Aorta (tissue), 5 donors: Measurements from ENCODE around the gene AAMP. TPM values are rescaled to one million over a fixed set of nuclear protein-coding genes. Genes with fewer than 3 reads are reported as not detected.
"Not testable (repeated sequence)": the region's sequence is repeated elsewhere in the genome, so short reads cannot be mapped to it uniquely, and the experiment has no call there.

Experiments
- ATAC-seq: fragments of 200-7000 bp; cut with Tn5 transposase; one replicate; pipeline ENCODE4 v1.9.1; 2022; ENCODE audit warnings: moderate library complexity; ENCODE audit not compliant: low FRiP score
- DNase-seq, 2 donors: peaks; one replicate each; pipeline ENCODE4 v3.0.0-alpha.2; 2020
- H3K27ac ChIP-seq, 2 donors: one replicate each; pipeline ENCODE4 v1.5.1; 2013; ENCODE audit warnings: low read length in 2 of 2, mild to moderate bottlenecking in 2 of 2, moderate library complexity in 2 of 2, control low read depth in 1 of 2, inconsistent platforms in 1 of 2, low read depth in 1 of 2
- H3K27me3 ChIP-seq, 2 donors: one replicate each; pipeline ENCODE4 v1.6.1; 2013; ENCODE audit warnings: control low read depth in 1 of 2, low read length in 1 of 2, mild to moderate bottlenecking in 1 of 2, moderate library complexity in 1 of 2; ENCODE audit not compliant: insufficient read depth in 2 of 2, control insufficient read depth in 1 of 2
- H3K36me3 ChIP-seq, 2 donors: one replicate each; pipeline ENCODE4 v1.6.1; 2013; ENCODE audit warnings: control low read depth in 1 of 2, low read length in 1 of 2, mild to moderate bottlenecking in 1 of 2; ENCODE audit not compliant: insufficient read depth in 2 of 2, control insufficient read depth in 1 of 2
- H3K4me1 ChIP-seq, 2 donors: one replicate each; pipeline ENCODE4 v1.6.1; 2013; ENCODE audit warnings: low read length in 2 of 2, control low read depth in 1 of 2, mild to moderate bottlenecking in 1 of 2, moderate library complexity in 1 of 2; ENCODE audit not compliant: insufficient read depth in 2 of 2, control insufficient read depth in 1 of 2
- H3K4me3 ChIP-seq, 2 donors: one replicate each; pipeline ENCODE4 v1.5.1; 2013; ENCODE audit warnings: low read length in 2 of 2, control low read depth in 1 of 2, mild to moderate bottlenecking in 1 of 2
- H3K9me3 ChIP-seq: one replicate; pipeline ENCODE4 v1.6.1; 2013; ENCODE audit warnings: mild to moderate bottlenecking, low read length; ENCODE audit not compliant: control insufficient read depth
- WGBS, 2 donors: extraction: QIAGEN DNeasy Blood & Tissue Kit; methylation state at CpG; one replicate each; pipeline ENCODE4 v1.1.7; 2013; 5-methylcytosine and 5-hydroxymethylcytosine counted together
- intact Hi-C, 2 donors: fragments of 100-400 bp; cut with DNase I; formaldehyde crosslinking; loops; one replicate each; pipeline versions ENCODE4 v1.14.2 to v1.15.0; 2022
- polyA plus RNA-seq, 2 donors: library from polyadenylated mRNA; stranded (reverse); fragments of 200-250 nt; gene quantifications; one replicate each; pipeline ENCODE4 v1.2.3, GENCODE V29; 2013
- total RNA-seq, 2 donors: library from RNA; stranded (reverse); fragmentation: NEBNext Ultra II Directional; extraction: Animal tissue kit (Norgen Biotek cat#: 25700); gene quantifications; one replicate each; pipeline ENCODE4 v1.2.1, GENCODE V29; 2021
- donor health status: healthy with polysubstance abuse.
- donor health status: Bipolar disorder and iron deficiency.
- donor health status: DM: no; HTN: no; CAD: no.
- donor health status: DM: no; HTN: no; CAD: no.
- donor health status: DM: yes; HTN: yes; CAD: no.

AAMP gene
- total and polyA plus RNA-seq, 4 donors = 50.8 to 80.9 (median 57.0) TPM

DNA sequence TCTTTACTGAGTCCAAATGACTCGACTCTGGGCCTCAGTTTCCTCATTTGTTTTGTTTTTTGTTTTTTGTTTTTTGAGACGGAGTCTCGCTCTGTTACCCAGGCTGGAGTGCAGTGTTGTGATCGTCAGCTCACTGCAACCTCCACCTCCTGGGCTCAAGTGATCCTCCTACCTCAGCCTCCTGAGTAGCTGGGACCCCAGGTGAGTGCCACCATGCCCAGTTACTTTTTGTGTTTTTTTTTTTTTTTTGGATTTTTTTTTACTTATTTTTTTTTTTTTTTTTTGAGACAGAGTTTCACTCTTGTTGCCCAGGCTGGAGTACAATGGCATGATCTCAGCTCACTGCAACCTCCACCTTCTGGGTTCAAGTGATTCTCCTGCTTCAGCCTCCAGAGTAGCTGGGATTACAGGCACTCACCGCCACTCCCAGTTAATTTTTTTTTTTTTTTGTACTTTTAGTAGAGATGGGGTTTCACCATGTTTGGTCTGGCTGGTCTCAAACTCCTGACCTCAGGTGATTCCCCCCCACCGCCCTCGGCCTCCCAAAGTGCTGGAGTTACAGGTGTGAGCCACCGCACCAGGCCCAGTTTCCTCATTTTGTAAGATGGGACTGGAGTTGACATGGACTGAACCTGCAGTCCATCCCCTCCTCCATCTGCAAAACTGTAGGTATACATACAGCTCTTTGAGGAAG is 3.4 kb upstream of the AAMP start:
- WGBS, 2 donors = 64 to 70% methylated on average over 8 of the region's 8 CpGs
- H3K27ac ChIP-seq, H3K4me3 ChIP-seq, ATAC-seq, H3K27me3 ChIP-seq, H3K4me1 ChIP-seq, DNase-seq, H3K9me3 ChIP-seq: not testable (repeated sequence)
- intact Hi-C loops = loop anchor here (2.0 to 10.0 kb wide), 3 partner anchors 17 to 194 kb away; no protein-coding TSS in a partner anchor
- peaks cover 3 to 22% of the 10 kb centered on the region in 2 donors for H3K36me3 ChIP-seq

- ATAC-seq = peak; percentile 79
- 7% methylated on average over 18 of the region's 18 CpGs for WGBS, 2 donors
- intact Hi-C loops = loop anchor here (1.0 to 10.0 kb wide), 4 partner anchors 18 to 195 kb away; no protein-coding TSS in a partner anchor
- H3K4me1 ChIP-seq = no peaks in the 10 kb centered on the region
- no peak overlapping the region for H3K4me3 ChIP-seq
- peak; percentile 92 to 96 for DNase-seq
- no peaks in the 10 kb centered on the region for H3K27me3 ChIP-seq
- peaks cover 3 to 17% of the 10 kb centered on the region in 2 donors for H3K36me3 ChIP-seq
- peak overlapping the region in 1 of 2 donors; percentile 33 for H3K27ac ChIP-seq
- H3K9me3 ChIP-seq = no peaks in the 10 kb centered on the region
Measured at GRCh38 chr2:218272531-218273212, 2.7 kb upstream of the AAMP start.

DNA sequence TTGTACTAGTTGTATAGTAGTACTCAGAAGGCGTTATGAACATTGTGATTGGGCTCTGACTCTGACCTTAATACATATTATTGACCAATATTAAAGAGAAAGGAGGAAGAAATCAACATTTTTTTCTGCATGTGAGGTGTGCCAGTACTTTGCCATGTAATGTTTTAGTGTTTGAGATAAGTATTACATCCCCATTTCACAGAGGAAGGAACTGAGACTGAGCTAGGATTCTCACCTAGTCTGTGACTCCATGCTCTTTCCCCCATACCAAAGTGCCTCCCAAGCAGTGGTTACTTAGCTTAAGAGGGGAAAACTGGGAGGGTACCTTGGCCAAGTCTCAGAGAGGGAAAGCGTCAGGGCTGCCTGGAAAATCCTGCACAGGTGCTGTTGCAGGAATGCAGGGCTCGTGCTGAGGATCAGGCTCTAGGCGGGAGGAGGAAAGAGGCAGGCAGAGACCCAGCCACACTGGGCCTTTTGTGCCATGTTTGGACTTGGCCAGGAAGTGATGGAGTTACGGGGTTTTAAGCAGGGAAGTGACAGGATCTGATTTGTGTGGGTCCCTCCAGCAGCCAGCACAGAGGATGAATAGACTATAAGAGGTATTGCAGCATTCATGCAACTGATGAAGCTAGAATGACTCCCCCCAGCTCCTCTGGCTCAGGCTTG is 2.1 kb upstream of the AAMP start:
- 14 to 20% methylated on average over 5 of the region's 5 CpGs for WGBS, 2 donors
- Histone ChIP-seq H3K36me3 (peaks cover 3 to 14% of the 10 kb centered on the region in 2 donors), H3K4me1 (no peaks in the 10 kb centered on the region), H3K9me3 (no peaks in the 10 kb centered on the region), H3K27ac (peak overlapping the region in 1 of 2 donors; percentile 33), H3K27me3 (no peaks in the 10 kb centered on the region), H3K4me3 (no peak overlapping the region)
- DNase-seq (no peak), ATAC-seq (no peak)
- intact Hi-C loops = loop anchor here (1.0 to 10.0 kb wide), 4 partner anchors 19 to 195 kb away; no protein-coding TSS in a partner anchor

DNA sequence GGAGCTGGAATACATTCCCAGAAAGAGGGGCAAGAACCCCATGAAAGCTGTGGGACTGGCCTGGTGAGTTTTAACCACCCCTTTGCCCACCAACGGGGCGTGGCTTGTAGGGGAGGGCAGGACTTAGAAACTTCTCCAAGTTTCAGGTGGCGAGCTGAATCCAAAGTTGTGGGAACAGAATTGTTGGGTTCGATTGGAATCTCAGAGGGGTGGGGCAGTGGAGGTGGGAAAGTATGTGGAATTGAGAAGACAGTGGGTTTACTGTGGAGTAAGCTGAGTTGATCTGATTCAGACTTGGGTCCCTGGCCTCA is 1.5 kb upstream of the AAMP start:
- Histone ChIP-seq H3K9me3 (no peaks in the 10 kb centered on the region), H3K4me1 (no peaks in the 10 kb centered on the region), H3K4me3 (no peak overlapping the region), H3K27me3 (no peaks in the 10 kb centered on the region), H3K36me3 (peaks cover 0 to 14% of the 10 kb centered on the region in 2 donors), H3K27ac (no peak overlapping the region)
- ATAC-seq = no peak
- DNase-seq = no peak
- 30 to 34% methylated on average over 4 of the region's 4 CpGs for WGBS, 2 donors
- intact Hi-C loops = loop anchor here (5.0 to 10.0 kb wide), 2 partner anchors 193 to 196 kb away; no protein-coding TSS in a partner anchor

DNA sequence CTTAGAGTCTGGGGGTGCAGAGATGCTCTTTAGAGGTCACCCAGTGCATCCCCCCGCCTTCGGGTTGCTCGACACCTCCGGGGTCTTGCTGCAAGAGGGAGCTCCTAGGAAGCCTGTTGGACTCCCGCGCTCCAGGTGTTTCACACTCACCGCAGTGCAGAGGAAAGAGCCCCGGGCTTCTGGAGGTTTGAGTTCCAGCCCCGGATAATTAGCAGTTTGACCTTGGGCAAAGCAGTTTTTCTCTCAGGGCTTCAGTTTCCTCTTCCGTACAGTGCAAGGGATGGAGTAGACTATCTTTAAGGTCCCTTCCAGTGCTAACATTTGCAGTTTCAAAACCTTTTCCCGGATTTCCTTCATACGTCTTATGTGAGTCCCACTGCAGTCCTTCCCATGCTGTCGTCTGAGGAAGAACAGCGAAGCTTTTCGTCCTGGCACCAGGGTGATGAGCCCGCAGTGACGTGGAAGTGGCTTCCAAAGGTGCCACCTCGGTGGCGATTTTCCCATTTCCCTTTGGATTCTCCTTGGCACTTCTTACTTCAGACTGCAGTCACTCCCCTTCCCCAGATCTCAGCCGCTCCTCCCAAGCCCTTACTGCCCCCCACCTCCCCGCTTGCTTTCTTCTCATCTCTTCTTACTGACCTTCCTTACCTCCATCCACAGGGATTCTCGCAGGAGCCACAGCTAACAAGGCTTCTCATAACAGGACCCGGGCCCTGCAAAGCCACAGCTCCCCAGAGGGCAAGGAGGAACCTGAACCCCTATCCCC is 967 bp upstream of the AAMP start:
- 2 to 3% methylated on average over 23 of the region's 23 CpGs for WGBS, 2 donors
- ATAC-seq (no peak), DNase-seq (no peak)

GRCh38 chr2:218267259-218267658 is 2.7 kb downstream of the AAMP start:
- intact Hi-C loops = loop anchor here in 1 of 2 donors (5.0 to 10.0 kb wide), 2 partner anchors 80 to 298 kb away; partner anchors contain the start of genes CNOT9 and USP37
- Histone ChIP-seq H3K4me3 (no peak overlapping the region), H3K4me1 (no peaks in the 10 kb centered on the region), H3K27me3 (no peaks in the 10 kb centered on the region), H3K27ac (no peak overlapping the region), H3K9me3 (no peaks in the 10 kb centered on the region), H3K36me3 (no peaks in the 10 kb centered on the region)
- peak; percentile 33 to 47 for DNase-seq
- ATAC-seq = no peak
- WGBS, 2 donors = 91 to 94% methylated on average over 6 of the region's 6 CpGs

More for the DNA sequence above, 967 bp upstream of the AAMP start:
- Histone ChIP-seq H3K9me3 (no peaks in the 10 kb centered on the region), H3K27ac (no peak overlapping the region), H3K4me1 (no peaks in the 10 kb centered on the region), H3K27me3 (no peaks in the 10 kb centered on the region), H3K4me3 (peak overlapping the region; percentile 73 to 92), H3K36me3 (peaks cover 0 to 14% of the 10 kb centered on the region in 2 donors)
- intact Hi-C loops = loop anchor here (5.0 to 10.0 kb wide), 2 partner anchors 194 to 196 kb away; no protein-coding TSS in a partner anchor

DNA sequence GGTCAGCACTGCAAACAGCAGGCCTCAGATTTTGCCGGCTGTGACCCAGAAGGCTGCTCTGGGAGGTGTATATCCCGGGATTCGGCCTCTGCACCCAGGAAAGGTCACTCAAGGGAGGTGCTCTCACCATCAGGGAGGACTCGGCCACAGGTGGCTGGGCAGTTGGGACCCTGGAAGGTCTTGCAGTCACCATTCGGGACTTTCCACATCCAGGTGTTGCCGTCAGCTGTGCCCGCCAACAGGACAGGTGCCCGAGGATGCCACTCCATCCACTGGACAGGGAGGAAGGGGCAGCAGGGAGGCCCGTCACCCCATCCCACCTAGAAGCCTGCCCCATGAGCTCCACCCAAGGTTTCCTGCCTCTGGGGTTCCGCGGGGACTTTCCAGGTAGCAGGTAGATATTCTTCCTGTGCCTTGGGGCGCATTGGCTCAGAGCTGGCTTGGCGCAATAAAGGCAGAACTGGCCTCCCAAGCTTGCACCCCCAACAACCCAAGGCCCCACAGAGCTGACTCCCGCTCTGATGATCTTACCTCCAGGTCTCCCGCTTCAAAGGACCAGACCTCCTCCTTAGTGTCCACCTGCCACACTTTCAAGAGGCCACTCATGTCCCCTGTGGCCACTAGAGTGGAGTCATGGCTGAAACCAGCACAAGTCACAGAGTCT is 3.5 kb downstream of the AAMP start:
- Histone ChIP-seq H3K27ac (no peak overlapping the region), H3K4me1 (no peaks in the 10 kb centered on the region), H3K36me3 (no peaks in the 10 kb centered on the region), H3K9me3 (no peaks in the 10 kb centered on the region), H3K27me3 (no peaks in the 10 kb centered on the region), H3K4me3 (no peak overlapping the region)
- ATAC-seq (no peak), DNase-seq (peak; percentile 45 to 68)
- intact Hi-C loops = loop anchor here in 1 of 2 donors (5.0 to 10.0 kb wide), 2 partner anchors 79 to 298 kb away; partner anchors contain the start of genes CNOT9 and USP37
- 92 to 93% methylated on average over 15 of the region's 15 CpGs for WGBS, 2 donors
